ENCODE data around the gene CFAP126. TPM values are rescaled to one million over a fixed set of nuclear protein-coding genes. Genes with fewer than 3 reads are reported as not detected.
"Not testable (repeated sequence)": the region's sequence is repeated elsewhere in the genome, so short reads cannot be mapped to it uniquely, and the experiment has no call there.

Gene CFAP126
- total RNA-seq (2014; rRNA removed; shearing (Covaris generic)): not detected in 2 replicates
- not detected in 2 replicates for polyA plus RNA-seq (2014; cell fraction: nucleus; rRNA removed)

GRCh38 chr1:161367684-161368400 is at the start of gene CFAP126:
TSS of gene CFAP126 (minus strand) at chr1:161367876. CDS start at chr1:161367868, 8 bp downstream.
- peak; percentile 56 for DNase-seq (ENCODE audit: extremely low read depth, low read depth)

- not testable (repeated sequence) for DNase-seq (ENCODE audit: extremely low read depth, low read depth)
Observed at GRCh38 chr1:161413050-161413449, 45.4 kb upstream of the CFAP126 start.

- DNase-seq (ENCODE audit: extremely low read depth, low read depth): not testable (repeated sequence)
Observed at GRCh38 chr1:161410636-161410970, 42.9 kb upstream of the CFAP126 start.

DNA sequence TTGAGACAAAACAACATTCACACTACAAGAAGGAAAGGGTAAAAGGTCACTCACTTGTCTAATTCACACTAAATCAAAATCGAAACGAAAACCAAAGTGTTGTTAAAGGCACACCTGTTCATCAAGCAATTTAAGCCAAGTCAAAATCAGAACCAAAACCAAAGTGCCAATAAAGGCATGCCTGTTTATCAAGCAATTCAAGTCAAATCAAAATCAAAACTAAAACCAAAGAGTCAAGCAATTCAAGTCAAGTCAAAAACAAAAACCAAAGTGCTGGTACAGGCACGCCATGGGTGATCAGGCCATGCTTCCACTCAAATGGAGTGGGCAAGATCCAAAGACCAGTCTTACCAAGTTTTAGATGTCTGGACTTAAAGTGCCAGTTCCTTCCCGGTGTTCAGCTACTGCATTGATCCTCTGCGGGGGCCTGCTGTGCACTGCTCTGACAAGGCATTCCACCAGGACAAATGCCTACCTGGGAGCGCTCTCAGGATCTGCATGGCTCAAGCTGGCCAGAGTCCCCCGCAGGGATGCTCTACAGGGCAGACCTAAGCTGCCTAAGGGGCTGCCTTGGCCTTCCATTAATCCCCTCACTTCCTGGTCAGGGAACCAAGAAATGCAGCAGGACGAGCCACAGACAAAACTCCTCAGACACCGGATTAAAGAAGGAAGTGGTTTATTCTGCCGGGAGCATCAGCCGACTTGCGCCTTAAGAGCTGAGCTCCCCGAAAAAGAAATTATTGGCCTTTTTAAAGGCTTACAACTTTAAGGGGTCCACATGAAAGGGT is 42.4 kb upstream of the CFAP126 start:
- DNase-seq (ENCODE audit: extremely low read depth, low read depth): not testable (repeated sequence)

DNA sequence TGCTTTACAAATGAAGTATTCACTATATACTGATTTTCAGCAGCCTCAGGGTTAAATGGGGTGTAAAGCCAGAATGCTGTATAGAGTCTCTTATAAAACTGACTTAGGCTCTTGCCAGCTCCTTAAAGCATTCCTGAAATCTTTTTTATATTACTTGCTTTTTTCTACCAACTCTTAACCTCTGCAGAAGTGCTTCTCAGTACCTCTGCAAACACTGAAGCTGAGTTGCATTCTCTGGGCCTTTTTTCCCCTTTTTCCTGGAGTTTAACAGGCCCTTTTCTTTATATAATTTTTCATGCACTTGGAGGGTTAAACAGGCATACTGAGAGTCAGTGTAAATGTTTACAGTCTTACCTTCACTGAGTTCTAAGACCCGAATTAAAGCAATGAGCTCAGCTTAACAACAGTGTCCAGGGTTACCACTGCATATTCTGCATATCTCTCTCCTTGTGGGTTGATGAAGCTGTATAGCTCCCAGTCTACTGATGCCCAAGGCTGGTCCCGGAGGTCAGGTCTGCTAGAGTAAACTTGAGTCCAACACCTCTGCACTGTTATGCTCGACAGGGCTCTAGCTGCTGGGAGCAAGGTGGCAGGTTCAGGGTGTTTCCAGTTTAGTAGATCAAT is 40.9 kb upstream of the CFAP126 start:
- no peak for DNase-seq (ENCODE audit: extremely low read depth, low read depth)

DNA sequence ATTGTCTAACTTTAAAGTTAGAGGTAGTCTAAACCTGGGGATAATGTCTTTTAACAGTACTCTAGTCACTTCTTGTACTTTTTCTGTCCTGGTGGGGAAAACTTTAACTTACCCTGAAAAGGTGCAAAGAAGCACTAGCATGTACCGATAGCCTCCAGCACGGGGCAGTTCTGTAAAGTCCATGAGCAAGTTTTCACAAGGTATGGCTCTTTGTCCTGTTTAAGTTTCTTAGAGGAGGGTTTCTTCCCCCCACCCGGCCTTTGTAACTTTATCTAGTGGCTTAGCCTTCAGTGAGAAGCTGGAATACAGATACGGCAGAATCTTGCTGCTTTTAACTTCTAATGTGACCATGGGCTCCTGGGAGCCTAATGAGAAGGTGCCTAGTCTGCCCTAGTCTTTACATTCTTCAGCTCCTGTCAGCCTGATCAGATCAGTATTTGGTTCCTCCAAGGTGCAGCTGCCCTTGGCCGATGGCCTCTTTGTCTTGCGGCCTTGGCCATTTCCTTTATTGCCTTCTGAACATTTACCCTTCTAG is 39.8 kb upstream of the CFAP126 start:
- no peak for DNase-seq (ENCODE audit: extremely low read depth, low read depth)

DNA sequence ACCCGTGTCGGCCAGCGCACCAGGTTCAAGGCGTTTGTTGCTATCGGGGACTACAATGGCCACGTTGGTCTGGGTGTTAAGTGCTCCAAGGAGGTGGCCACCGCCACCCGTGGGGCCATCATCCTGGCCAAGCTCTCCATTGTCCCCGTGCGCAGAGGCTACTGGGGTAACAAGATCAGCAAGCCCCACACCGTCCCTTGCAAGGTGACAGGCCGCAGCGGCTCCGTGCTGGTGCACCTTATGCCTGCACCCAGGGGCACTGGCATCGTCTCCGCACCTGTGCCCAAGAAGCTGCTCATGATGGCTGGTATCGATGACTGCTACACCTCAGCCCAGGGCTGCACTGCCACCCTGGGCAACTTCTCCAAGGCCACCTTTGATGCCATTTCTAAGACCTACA is 38.9 kb upstream of the CFAP126 start:
- DNase-seq (ENCODE audit: extremely low read depth, low read depth): not testable (repeated sequence)

GRCh38 chr1:161404051-161404597 is 36.4 kb upstream of the CFAP126 start:
- DNase-seq (ENCODE audit: extremely low read depth, low read depth): no peak

- DNase-seq (ENCODE audit: extremely low read depth, low read depth): no peak
Observed at GRCh38 chr1:161402446-161402845, 34.8 kb upstream of the CFAP126 start.

DNA sequence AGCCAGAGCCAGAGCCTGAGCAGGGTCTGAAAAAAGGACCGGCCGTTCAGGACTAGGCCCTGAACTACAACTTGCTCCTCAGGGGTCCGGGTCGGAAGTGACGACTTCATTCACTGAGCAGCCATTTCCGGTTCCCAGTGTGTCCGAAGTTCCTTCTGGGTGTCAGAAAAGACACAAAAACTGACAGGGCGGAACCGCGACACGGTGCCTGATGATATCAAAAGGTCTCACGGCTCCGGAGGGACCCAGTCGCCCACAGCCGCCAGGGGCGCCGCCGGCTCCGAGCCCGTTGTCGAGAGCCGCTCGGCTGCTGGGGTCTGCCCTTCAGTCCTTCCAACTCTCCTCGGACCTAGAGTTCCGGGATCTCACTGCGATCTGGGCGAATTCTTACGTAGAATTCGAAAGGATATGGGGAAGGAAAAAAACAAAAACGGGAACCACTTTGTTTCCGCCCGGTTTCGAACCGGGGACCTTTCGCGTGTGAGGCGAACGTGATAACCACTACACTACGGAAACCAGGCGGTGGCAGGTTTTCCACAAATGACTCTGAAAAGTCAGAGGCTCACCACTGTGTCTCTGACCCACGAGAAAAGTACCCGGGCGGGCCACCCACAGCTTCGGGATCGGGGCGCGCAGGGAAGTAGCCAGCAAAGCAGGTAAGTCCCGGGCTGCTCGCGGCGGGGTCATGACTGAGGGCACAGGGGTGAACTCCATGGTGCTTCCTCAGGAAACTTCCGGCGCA is 31.8 kb upstream of the CFAP126 start:
- peak; percentile 94 for DNase-seq (ENCODE audit: extremely low read depth, low read depth)

GRCh38 chr1:161398900-161399256 is 31.2 kb upstream of the CFAP126 start:
- no peak for DNase-seq (ENCODE audit: extremely low read depth, low read depth)

GRCh38 chr1:161397038-161397437 is 29.4 kb upstream of the CFAP126 start:
- not testable (repeated sequence) for DNase-seq (ENCODE audit: extremely low read depth, low read depth)

DNA sequence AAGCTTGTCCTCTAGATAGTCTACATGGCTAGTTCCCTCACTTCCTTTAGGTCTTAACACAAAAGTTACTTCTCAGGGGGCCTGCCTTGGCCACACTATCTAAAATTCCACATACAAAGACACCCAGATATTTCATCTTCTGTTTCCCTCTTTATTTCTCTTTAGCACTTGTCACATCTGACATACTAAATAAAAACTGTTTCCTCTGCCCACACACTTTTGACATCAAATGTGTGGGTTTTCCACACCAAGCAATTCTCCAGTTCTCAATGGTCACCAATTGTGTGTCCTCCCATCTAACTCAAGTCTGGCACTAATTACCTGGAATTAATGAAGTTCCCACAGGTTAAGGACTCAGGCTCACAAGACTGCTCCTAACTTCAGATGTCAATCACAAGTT is 25.5 kb upstream of the CFAP126 start:
- no peak for DNase-seq (ENCODE audit: extremely low read depth, low read depth)

- DNase-seq (ENCODE audit: extremely low read depth, low read depth): no peak
Observed at GRCh38 chr1:161391611-161392010, 23.9 kb upstream of the CFAP126 start.

DNA sequence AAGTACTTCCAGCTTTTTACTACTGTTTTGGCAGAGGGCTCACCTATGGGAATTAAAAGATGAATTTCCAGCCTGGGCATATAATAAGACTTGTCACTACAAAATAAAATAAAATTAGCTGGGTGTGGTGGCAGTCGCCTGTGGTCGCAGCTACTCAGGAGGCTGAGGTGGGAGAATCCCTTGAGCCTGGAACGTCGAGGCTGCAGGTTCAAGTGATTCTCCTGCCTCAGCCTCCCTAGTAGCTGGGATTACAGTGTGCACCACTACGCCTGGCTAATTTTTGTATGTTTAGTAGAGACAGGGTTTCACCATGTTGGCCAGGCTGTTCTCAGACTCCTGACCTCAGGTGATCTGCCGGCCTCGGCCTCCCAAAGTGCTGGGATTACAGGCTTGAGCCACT is 23.5 kb upstream of the CFAP126 start:
- DNase-seq (ENCODE audit: extremely low read depth, low read depth): not testable (repeated sequence)

DNA sequence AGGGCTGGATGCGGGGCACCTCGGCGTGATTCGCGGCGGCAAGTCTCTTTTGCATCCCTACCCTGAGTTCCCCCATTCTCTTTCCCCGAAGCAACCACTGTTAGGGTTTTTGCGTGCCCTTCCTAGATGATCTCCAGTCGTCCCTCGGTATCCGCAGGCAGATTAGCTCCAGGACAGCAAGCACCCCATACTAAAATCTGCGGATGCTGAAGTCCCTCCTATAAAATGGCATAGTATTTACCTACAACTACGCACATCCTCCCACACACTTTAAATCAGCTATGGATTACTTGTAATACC is 22.8 kb upstream of the CFAP126 start:
- DNase-seq (ENCODE audit: extremely low read depth, low read depth): no peak

GRCh38 chr1:161389691-161390558 is 22.2 kb upstream of the CFAP126 start:
- peak; percentile 99 for DNase-seq (ENCODE audit: extremely low read depth, low read depth)

- DNase-seq (ENCODE audit: extremely low read depth, low read depth): not testable (repeated sequence)
Observed at GRCh38 chr1:161389158-161389557, 21.5 kb upstream of the CFAP126 start.

GRCh38 chr1:161388639-161389038 is 21.0 kb upstream of the CFAP126 start:
- DNase-seq (ENCODE audit: extremely low read depth, low read depth): no peak

Data from NCI-H460 (cell line).